ENCODE measurements around the gene HAUS1.
"Not testable (repeated sequence)": the region's sequence is repeated elsewhere in the genome, so short reads cannot be mapped to it uniquely, and the experiment has no call there.

HAUS1 gene

GRCh38 chr18:46160050-46160798 lies 56.0 kb downstream of the HAUS1 start:
- no peak for DNase-seq

- not testable (repeated sequence) for DNase-seq
Measured at GRCh38 chr18:46160840-46161239, 56.7 kb downstream of the HAUS1 start.

- DNase-seq = no peak
Measured at GRCh38 chr18:46161703-46162396, 57.7 kb downstream of the HAUS1 start.

- peak; percentile 53 for DNase-seq
Measured at GRCh38 chr18:46163091-46163490, 58.9 kb downstream of the HAUS1 start.

GRCh38 chr18:46163941-46164499 lies 59.8 kb downstream of the HAUS1 start:
- no peak for DNase-seq

- not testable (repeated sequence) for DNase-seq
Measured at GRCh38 chr18:46164502-46164901, 60.3 kb downstream of the HAUS1 start.

GRCh38 chr18:46164920-46165319 lies 60.7 kb downstream of the HAUS1 start:
- no peak for DNase-seq

GRCh38 chr18:46166261-46166970 lies 62.2 kb downstream of the HAUS1 start:
- no peak for DNase-seq

- no peak for DNase-seq
Measured at GRCh38 chr18:46167971-46168370, 63.8 kb downstream of the HAUS1 start.

- DNase-seq = no peak
Measured at GRCh38 chr18:46169464-46169941, 65.3 kb downstream of the HAUS1 start.

- no peak for DNase-seq
Measured at GRCh38 chr18:46171331-46171730, 67.1 kb downstream of the HAUS1 start.

GRCh38 chr18:46173393-46174341 lies 69.5 kb downstream of the HAUS1 start:
- peak; percentile 97 for DNase-seq

- DNase-seq = peak; percentile 76
Measured at GRCh38 chr18:46174342-46175041, 70.3 kb downstream of the HAUS1 start.

GRCh38 chr18:46176001-46176400 lies 71.8 kb downstream of the HAUS1 start:
- no peak for DNase-seq
